Stimulated activated CD4-positive, alpha-beta T cell treated with anti-CD3 and anti-CD28 coated beads, Interleukin-1b, Interleukin-23, amount 100 ng/mL, for 1 hour (primary cell): ENCODE measurements around the gene ABLIM1.
A peak's percentile ranks its signal among the peaks of the same experiment; 100 is the strongest.

Experiments used
- DNase-seq, 2 donors: peaks; one replicate each; pipeline ENCODE4 v3.0.0-alpha.2; 2020; ENCODE audit warnings: low read depth in 2 of 2

Gene ABLIM1

DNA sequence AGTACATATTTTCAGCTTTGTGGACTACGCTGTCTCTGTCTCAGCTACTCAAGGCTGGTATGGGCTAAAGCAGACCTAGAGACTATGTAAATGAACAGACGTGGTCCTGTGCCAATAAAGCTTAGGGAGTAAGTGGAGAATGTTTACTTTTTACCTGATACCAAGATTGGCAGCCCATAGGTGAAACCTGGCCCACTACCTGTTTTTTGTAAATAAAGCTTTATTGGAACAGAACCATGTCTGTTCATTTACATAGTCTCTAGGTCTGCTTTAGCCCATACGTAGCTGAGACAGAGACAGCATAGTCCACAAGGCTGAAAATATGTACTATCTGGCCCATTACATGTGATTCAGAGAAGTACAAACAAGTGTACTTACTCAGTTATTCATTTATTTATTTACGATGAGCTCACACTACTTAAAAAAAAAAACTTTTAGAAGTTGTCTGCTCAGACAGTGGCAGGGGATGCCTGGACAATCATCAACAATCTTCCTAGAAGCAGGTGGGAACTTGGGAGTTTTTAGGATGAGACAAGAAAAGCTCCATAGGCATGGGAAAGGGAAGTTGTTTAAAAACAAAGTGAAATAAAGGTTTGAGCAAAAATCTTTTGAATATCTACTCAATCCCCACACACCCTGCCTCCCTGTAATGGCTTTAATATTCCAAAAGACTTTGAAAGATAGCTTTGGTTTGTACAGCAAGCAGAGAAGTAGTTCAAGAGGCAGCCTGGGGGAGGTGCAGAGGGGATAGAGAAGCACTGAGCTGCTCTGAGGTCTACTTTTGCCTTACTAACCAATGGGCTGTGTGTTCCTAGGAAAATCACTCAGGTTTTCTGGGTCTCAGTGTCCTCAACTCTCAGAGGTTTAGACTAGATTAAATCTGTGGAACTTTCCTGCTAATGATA lies 139.4 kb downstream of the ABLIM1 start:
- no peak for DNase-seq

DNA sequence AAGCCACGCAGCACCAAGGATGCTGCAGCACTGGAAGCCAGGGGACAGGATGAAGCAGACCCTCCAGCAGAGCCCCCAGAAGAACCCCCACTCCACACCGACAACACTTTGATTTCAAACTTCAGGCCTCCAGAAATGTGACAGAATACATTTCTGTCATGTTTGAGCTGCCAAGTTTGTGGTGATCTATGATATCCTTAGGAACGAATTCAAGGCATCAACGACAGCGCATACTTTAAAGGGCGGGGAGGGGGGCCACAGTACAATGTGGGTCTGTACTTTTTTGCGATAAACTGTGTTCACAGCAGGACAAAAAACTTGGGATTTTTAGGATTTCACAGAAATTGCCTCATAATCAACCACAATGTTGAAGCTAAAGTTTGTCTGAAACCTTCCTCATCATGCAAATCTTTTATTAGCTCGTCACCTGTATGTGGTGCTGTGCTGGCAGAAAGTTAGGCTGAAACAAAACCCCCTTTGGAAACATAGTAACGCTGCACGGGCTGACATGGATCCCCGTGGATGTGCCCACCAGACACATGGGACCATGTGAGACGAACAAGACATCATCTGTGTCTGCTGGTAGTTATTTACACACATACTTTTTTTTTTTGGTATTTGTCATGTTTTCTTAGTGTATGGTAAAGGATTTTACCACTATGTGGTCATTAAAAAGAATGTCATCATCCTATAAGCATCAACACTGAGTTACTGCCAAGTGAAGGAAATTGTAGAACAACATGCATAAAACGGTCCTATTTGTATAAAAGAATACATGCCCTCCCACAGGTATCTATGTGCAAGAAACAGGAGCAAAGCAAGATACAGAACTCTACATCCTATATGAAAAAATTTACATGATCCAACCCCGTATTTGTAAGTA lies 140.5 kb downstream of the ABLIM1 start:
- no peak for DNase-seq

- no peak for DNase-seq
Observed at GRCh38 chr10:114516356-114516755, 141.7 kb downstream of the ABLIM1 start.

- DNase-seq = no peak
Observed at GRCh38 chr10:114515298-114515914, 142.7 kb downstream of the ABLIM1 start.

GRCh38 chr10:114513381-114513792 lies 144.7 kb downstream of the ABLIM1 start:
- no peak for DNase-seq

DNA sequence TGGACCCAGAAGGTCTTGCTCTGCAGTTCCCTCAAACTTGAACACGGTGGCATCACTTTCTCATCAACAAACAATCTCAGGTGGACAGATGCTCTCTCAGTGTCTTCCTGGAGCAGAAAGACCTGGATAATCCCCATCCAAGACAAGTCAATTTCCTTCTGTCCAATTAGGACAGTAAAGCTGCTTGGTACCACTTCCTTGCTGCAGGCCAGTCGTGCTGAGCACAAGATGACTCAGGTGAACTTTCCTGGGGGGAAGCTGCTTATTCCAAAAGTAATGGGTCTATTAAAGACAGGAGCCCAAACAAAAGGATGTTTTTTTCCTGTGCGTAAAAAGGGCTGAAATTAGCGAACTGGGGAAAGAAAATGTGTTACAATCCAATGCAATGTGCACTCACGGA lies 146.2 kb downstream of the ABLIM1 start:
- no peak for DNase-seq

- DNase-seq = no peak
Observed at GRCh38 chr10:114508376-114508775, 149.7 kb downstream of the ABLIM1 start.

DNA sequence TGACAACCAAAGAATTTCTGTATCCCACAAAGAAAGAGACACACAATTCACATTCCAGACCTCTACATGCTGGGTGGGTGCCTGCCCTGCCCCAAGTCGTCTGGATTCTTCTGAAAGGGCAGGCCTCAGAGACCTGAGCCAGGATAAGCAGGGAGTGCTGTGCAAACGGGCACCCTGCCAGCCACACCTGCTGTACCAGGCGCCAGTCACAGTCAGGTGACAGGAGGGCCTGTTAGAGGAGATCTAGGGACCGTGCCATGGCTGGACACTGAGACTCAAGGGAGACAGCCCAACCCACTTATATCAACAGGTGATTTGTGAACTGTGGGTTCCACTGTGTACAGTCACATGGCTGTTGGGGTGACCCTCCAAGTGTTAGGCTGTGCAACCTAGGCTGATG lies 150.6 kb downstream of the ABLIM1 start:
- no peak for DNase-seq

- no peak for DNase-seq
Observed at GRCh38 chr10:114506871-114507385, 151.1 kb downstream of the ABLIM1 start.

GRCh38 chr10:114504769-114505579 lies 153.1 kb downstream of the ABLIM1 start:
- DNase-seq = no peak

- DNase-seq = no peak
Observed at GRCh38 chr10:114502074-114502473, 156.0 kb downstream of the ABLIM1 start.

GRCh38 chr10:114501650-114502049 lies 156.4 kb downstream of the ABLIM1 start:
- DNase-seq = no peak

GRCh38 chr10:114500643-114501042 lies 157.4 kb downstream of the ABLIM1 start:
- no peak for DNase-seq

DNA sequence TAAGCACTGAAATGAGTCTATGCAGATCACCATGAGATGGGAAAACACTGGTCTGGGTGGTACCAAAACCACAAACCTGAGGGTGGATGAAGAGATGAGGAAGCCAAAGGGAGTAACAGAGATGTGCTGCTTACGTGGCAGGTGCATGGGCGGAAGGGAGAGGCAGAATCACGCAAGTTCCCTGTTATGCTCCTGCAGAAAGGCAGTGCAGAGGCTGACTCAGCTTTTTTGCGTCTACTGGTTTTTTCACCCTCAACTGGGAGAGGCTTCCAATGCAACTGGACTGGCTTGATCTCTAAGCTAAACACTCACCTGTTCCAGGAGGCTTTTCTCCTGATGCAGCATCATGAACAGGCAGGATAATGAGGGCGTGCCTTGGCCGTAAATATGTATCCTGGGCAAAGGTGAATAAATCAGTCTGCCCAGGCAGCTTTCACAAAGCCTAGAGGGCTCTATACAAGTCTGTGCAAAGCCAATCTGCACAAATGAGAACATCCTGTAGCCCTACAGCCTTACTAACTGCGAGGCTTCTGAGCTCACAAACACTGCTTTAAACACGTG lies 158.4 kb downstream of the ABLIM1 start:
- DNase-seq = peak in 1 of 2 donors; percentile 60

DNA sequence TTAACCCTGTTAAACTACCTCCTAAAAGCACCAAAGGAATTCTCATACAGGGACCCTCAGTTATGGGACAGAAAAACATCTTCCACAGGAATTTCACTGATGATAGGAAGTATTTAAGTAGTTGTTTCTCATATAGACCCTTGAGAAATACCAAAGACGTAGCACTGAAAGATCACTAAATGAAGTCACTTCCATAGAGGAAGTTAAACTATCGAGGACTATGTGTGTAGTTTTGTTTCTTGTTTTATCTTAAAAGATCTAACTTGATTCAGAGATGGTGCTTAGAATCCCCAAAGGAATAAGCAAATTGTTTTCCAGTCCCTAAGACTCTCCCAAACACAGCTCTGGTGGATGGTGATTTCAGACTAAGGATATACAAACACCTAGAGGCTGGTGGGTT lies 159.0 kb downstream of the ABLIM1 start:
- no peak for DNase-seq

DNA sequence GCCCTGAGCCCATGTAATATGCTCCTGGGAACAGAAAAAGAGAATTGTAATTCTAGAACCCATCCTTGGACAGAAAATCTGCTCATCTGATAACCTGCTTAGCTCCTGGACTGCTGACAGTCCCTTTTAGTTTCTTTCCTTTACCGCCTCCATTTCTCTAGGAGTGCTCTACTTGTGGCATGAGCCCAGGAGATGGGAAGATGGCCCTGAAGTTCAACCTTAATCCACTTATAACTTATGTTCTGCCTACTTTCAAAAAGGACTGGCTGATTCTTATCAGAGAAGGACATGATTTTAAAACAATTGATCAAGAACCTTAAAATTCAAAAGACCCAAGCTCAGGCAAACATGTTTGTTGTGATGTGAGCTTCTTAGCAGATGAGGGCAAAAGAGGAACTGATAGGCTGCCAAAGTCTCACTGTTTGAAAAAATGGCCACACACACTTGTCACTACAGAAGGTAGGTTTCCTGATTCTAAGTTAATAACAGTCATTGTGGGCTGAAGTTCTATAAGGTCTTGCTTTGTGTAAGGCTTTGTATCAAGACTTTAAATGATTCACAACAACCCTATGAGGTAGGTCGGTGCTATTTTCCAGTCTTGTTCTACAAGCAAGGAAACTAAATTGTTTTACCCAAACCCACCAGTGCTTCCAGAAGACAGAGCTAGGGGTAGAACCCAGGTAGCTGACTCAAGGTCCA lies 159.5 kb downstream of the ABLIM1 start:
- no peak for DNase-seq

DNA sequence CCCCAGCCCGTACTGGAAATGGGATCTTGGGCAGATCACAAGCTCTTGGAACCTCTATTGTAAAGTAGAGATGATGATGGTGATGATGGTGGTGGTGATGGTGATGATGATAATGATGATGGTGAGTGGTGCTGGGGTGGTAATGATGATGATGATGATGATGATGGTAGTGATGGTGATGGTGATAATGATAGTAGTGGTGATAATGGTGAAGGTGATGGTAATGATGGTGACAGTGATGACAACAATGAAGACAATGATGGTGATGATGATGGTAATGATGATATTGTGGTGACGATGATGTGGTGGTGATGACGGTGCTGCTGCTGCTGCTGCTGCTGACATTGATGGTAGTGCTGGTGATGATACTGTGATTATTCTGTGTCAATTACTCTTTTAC lies 162.8 kb downstream of the ABLIM1 start:
- DNase-seq = no peak

- DNase-seq = no peak
Observed at GRCh38 chr10:114492351-114493037, 165.6 kb downstream of the ABLIM1 start.

GRCh38 chr10:114491933-114492332 lies 166.1 kb downstream of the ABLIM1 start:
- DNase-seq = no peak

DNA sequence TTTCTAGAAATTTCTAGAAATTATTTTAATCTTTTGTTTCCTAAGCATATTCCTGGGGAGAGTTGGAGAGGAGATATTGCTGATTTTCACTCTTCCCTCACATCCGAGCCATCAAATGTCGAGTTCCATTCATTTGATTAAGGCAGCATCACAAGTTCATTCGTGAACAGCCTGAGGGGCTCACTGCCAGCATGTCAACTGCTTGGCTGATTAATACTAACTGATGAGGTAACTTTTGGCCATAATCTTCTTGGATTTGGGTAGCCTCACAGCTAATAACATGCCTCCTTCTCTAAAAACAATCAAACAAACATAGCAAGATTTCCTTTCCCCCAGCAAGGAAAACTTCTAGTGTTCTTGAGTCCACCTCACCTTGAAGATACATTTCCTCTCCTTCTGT lies 166.7 kb downstream of the ABLIM1 start:
- no peak for DNase-seq
